Panc1 (cell line): ENCODE results near the gene PCNX1. TPM values are rescaled to one million over a fixed set of nuclear protein-coding genes. Genes with fewer than 3 reads are reported as not detected.

Source experiments
- ATAC-seq: fragments of 200-7000 bp; cut with Tn5 transposase; 2 replicates; pipeline ENCODE4 v1.9.1; 2020; ENCODE audit warnings: mild to moderate bottlenecking, moderate library complexity
- BruUV-seq: library from RNA; stranded (reverse); fragments of 400-500 nt; replicated peaks from 2 replicates; lab custom pipeline; 2021; lab: Mats Ljungman, UMichigan
- CTCF ChIA-PET: fragments of 300-600 bp; sonication (Branson Sonifier 250); formaldehyde crosslinking; loops from one replicate; lab custom pipeline; 2022; ENCODE audit warnings: antibody characterized with exemption; lab: Charles Lee
- POLR2A ChIA-PET: fragments of 300-600 bp; sonication (Branson Sonifier 250); formaldehyde crosslinking; loops from one replicate; lab custom pipeline; 2022; ENCODE audit warnings: antibody characterized with exemption; lab: Charles Lee
- DNase-seq: peaks from one replicate; pipeline ENCODE4 v3.0.0-alpha.2; 2010; ENCODE audit warnings: low read depth, low spot score
- H3K27ac ChIP-seq: 2 replicates; pipeline ENCODE4 v1.5.1; 2011; ENCODE audit warnings: mild to moderate bottlenecking, low read length, inconsistent platforms
- H3K27me3 ChIP-seq: fragments of 200-500 bp; sonication (Bioruptor generic); 2 replicates; pipeline ENCODE4 v1.6.0; 2014; ENCODE audit warnings: low read length, inconsistent platforms; ENCODE audit not compliant: control insufficient read depth, insufficient read depth
- H3K36me3 ChIP-seq: fragments of 200-500 bp; sonication (Bioruptor generic); 2 replicates; pipeline ENCODE4 v1.5.1; 2014; ENCODE audit warnings: inconsistent platforms, mild to moderate bottlenecking, low read length, moderate library complexity; ENCODE audit not compliant: control insufficient read depth, insufficient read depth
- H3K4me1 ChIP-seq: 2 replicates; pipeline ENCODE4 v1.5.1; 2011; ENCODE audit warnings: inconsistent platforms, mild to moderate bottlenecking, low read length, moderate library complexity; ENCODE audit not compliant: control insufficient read depth, insufficient read depth
- H3K4me3 ChIP-seq, 2 experiments: 2 replicates each; pipeline ENCODE4 v1.5.1; 2011 to 2012; ENCODE audit warnings: low read depth in 2 of 2, low read length in 2 of 2, mild to moderate bottlenecking in 2 of 2, inconsistent platforms in 1 of 2, moderate library complexity in 1 of 2
- H3K9me3 ChIP-seq: fragments of 200-500 bp; sonication (Bioruptor generic); 2 replicates; pipeline ENCODE4 v1.5.1; 2014; ENCODE audit warnings: low read depth, mild to moderate bottlenecking, inconsistent platforms, low read length, moderate library complexity; ENCODE audit not compliant: control insufficient read depth, insufficient read depth
- POLR2AphosphoS5 ChIP-seq: IDR thresholded peaks from 2 replicates; pipeline ENCODE4 v1.6.1; 2012; ENCODE audit warnings: mild to moderate bottlenecking, low read depth, low read length, moderate library complexity
- SIN3A ChIP-seq: IDR thresholded peaks from 2 replicates; pipeline ENCODE4 v1.6.1; 2012; ENCODE audit warnings: low read depth, mild to moderate bottlenecking, low read length, moderate library complexity, borderline replicate concordance; ENCODE audit not compliant: insufficient read depth
- TCF7L2 ChIP-seq: IDR thresholded peaks from 2 replicates; pipeline ENCODE4 v1.6.1; 2011; ENCODE audit warnings: mild to moderate bottlenecking, low read depth, low read length, inconsistent platforms
- in situ Hi-C: cut with HindIII; loops from 2 replicates; pipeline ENCODE4 v1.10.0; 2016; ENCODE audit warnings: low sequenced_read_pairs, low pct_unique_long_range_greater_than_20kb
- intact Hi-C: fragments of 100-400 bp; cut with micrococcal nuclease; formaldehyde crosslinking; loops from one replicate; pipeline ENCODE4 v1.10.0; 2022; ENCODE audit not compliant: unreplicated experiment
- total RNA-seq: library from RNA; stranded (reverse); gene quantifications from one replicate; pipeline ENCODE4 v1.2.1, GENCODE V29; 2021; ENCODE audit not compliant: unreplicated experiment
- TF ChIP-seq, protein P1 (sequence below): fragments of 450-650 bp; IDR thresholded peaks from 2 replicates; pipeline ENCODE4 v1.5.1; 2017; ENCODE audit warnings: mild to moderate bottlenecking
- TF ChIP-seq, protein P2 (sequence below), 2 experiments: IDR thresholded peaks; 2 replicates each; pipeline ENCODE4 v1.6.1; 2011 to 2012; ENCODE audit warnings: low read depth in 2 of 2, control low read depth in 1 of 2, low read length in 1 of 2, mild to moderate bottlenecking in 1 of 2, moderate library complexity in 1 of 2; ENCODE audit not compliant: insufficient read depth in 1 of 2

PCNX1 gene
- total RNA-seq, 1 experiment from 2014 or later = 30.5 TPM

DNA sequence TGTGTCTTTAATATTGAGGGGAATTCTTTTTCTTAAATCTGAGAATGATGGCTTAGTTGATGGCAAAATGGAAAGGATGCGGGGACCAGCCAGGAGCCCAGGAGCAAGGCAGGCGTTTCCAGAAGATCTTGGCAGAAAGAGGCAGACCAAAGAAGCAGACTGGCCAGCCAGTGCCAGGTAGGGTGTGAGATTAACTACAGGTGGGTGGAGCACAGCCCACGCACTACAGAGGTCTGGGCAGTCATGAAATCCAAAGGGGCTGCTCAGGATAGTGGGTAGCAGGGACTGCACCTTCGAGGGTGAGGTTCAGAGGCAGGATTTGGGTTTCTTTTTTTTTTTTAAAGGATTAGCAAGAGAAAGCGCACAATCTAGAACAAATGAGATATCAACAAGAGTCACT lies 17.7 kb upstream of the PCNX1 start:
- peaks cover 3% of the 10 kb centered on the region; the same call in 1 of the 2 replicates for H3K27me3 ChIP-seq
- in situ Hi-C loops = no loop called here

DNA sequence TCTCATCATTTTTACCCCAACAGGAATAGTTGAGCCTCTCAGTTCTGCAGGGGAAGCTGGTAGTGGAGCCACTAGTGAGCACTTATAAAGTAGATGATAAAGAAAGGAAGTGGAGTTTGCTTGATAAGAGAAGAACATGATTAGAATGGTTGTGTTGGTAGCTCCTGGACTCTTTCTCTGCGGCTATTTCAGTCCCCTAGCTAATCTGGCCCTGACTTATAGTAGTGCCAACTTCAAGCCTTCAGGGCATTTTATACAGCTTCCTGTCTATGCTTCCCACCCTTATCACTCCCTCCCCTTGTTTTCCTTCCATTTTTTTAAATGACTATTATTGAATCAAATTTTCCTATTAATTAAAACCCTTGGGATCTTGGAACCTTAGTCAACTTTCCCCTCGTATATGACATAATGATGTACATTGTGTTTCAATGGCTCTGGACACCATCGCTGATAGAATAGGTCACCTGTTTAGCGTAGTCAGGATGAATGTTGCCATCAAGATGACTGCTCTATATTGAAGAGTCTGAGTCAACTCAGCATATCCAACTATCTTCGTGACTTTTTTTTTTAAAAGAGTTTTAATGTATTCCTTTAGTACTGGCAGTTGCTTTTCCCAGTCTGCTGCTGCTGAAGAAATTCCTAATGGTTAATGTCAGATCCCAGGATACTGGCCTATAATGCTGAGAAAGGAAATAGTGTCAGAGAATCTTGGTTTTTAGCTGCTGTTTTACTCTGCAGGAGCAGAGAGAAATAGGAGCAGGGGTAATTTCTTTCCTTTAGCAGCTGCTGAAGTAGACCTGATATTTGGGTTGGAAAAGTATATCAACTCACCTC lies 16.2 kb upstream of the PCNX1 start:
- Histone ChIP-seq H3K27me3 (peaks cover 3% of the 10 kb centered on the region; the same call in 1 of the 2 replicates), H3K27ac (no peak overlapping the region), H3K36me3 (no peaks in the 10 kb centered on the region), H3K4me1 (no peaks in the 10 kb centered on the region), H3K9me3 (no peaks in the 10 kb centered on the region), H3K4me3 (no peak overlapping the region)
- ChIA-PET POLR2A (no interaction called here), CTCF (no interaction called here)
- in situ Hi-C loops = no loop called here
- TF ChIP-seq SIN3A = no peak
- no peak for TF ChIP-seq TCF7L2
- TF ChIP-seq, protein P1, sequence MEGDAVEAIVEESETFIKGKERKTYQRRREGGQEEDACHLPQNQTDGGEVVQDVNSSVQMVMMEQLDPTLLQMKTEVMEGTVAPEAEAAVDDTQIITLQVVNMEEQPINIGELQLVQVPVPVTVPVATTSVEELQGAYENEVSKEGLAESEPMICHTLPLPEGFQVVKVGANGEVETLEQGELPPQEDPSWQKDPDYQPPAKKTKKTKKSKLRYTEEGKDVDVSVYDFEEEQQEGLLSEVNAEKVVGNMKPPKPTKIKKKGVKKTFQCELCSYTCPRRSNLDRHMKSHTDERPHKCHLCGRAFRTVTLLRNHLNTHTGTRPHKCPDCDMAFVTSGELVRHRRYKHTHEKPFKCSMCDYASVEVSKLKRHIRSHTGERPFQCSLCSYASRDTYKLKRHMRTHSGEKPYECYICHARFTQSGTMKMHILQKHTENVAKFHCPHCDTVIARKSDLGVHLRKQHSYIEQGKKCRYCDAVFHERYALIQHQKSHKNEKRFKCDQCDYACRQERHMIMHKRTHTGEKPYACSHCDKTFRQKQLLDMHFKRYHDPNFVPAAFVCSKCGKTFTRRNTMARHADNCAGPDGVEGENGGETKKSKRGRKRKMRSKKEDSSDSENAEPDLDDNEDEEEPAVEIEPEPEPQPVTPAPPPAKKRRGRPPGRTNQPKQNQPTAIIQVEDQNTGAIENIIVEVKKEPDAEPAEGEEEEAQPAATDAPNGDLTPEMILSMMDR = no peak
- TF ChIP-seq, protein P2, sequence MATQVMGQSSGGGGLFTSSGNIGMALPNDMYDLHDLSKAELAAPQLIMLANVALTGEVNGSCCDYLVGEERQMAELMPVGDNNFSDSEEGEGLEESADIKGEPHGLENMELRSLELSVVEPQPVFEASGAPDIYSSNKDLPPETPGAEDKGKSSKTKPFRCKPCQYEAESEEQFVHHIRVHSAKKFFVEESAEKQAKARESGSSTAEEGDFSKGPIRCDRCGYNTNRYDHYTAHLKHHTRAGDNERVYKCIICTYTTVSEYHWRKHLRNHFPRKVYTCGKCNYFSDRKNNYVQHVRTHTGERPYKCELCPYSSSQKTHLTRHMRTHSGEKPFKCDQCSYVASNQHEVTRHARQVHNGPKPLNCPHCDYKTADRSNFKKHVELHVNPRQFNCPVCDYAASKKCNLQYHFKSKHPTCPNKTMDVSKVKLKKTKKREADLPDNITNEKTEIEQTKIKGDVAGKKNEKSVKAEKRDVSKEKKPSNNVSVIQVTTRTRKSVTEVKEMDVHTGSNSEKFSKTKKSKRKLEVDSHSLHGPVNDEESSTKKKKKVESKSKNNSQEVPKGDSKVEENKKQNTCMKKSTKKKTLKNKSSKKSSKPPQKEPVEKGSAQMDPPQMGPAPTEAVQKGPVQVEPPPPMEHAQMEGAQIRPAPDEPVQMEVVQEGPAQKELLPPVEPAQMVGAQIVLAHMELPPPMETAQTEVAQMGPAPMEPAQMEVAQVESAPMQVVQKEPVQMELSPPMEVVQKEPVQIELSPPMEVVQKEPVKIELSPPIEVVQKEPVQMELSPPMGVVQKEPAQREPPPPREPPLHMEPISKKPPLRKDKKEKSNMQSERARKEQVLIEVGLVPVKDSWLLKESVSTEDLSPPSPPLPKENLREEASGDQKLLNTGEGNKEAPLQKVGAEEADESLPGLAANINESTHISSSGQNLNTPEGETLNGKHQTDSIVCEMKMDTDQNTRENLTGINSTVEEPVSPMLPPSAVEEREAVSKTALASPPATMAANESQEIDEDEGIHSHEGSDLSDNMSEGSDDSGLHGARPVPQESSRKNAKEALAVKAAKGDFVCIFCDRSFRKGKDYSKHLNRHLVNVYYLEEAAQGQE (IDR thresholded peaks at IDR 0.05; ENCODE audit: insufficient read depth in 1 of 2, low read depth in 2 of 2, low read length in 1 of 2) = no peak
- no peak for TF ChIP-seq POLR2AphosphoS5
- ATAC-seq (no peak), DNase-seq (no peak)
- no TSS peak for BruUV-seq
- intact Hi-C loops = no loop called here

More for the DNA sequence above, 17.7 kb upstream of the PCNX1 start:
- no TSS peak for BruUV-seq
- ChIA-PET POLR2A (no interaction called here), CTCF (no interaction called here)
- Histone ChIP-seq H3K36me3 (no peaks in the 10 kb centered on the region), H3K4me1 (no peaks in the 10 kb centered on the region), H3K4me3 (no peak overlapping the region), H3K9me3 (no peaks in the 10 kb centered on the region), H3K27ac (no peak overlapping the region)
- TF ChIP-seq POLR2AphosphoS5 (no peak), SIN3A (no peak), TCF7L2 (no peak)
- TF ChIP-seq, protein P2 (IDR thresholded peaks at IDR 0.05; ENCODE audit: insufficient read depth in 1 of 2, low read depth in 2 of 2, low read length in 1 of 2) = no peak
- TF ChIP-seq, protein P1 = no peak
- no peak for DNase-seq
- intact Hi-C loops = no loop called here
- ATAC-seq = no peak
